Stomach (tissue), 9 donors: ENCODE results near the gene RGS6. TPM values are rescaled to one million over a fixed set of nuclear protein-coding genes. Genes with fewer than 3 reads are reported as not detected.

Experiments
- DNase-seq, 2 donors: peaks; one replicate each; pipeline versions ENCODE4 v3.0.0 to v3.0.0-alpha.2; 2013 to 2019
- H3K27ac ChIP-seq, 5 donors: fragments of 200-600 bp in 4 of 5; sonication (generic) in 4 of 5; one replicate each; pipeline ENCODE4 v1.5.1; 2013 to 2019; ENCODE audit warnings: mild to moderate bottlenecking in 1 of 5, moderate library complexity in 1 of 5
- H3K27me3 ChIP-seq, 3 donors: fragments of 200-600 bp; sonication (generic); one replicate each; pipeline ENCODE4 v1.5.1; 2017 to 2019; ENCODE audit warnings: mixed run types in 1 of 3
- H3K36me3 ChIP-seq, 4 donors: fragments of 200-600 bp; sonication (generic); 1 replicate in 3 of 4; 2 replicates in 1 of 4; pipeline ENCODE4 v1.5.1; 2016 to 2019
- H3K4me1 ChIP-seq, 4 donors: fragments of 200-600 bp; sonication (generic); one replicate each; pipeline ENCODE4 v1.5.1; 2016 to 2019
- H3K4me3 ChIP-seq, 4 donors: fragments of 200-600 bp; sonication (generic) in 3 of 4; one replicate each; pipeline ENCODE4 v1.5.1; 2016 to 2019; ENCODE audit warnings: mild to moderate bottlenecking in 1 of 4
- H3K9me3 ChIP-seq, 4 donors: fragments of 200-600 bp; sonication (generic); one replicate each; pipeline ENCODE4 v1.5.1; 2016 to 2019
- CTCF ChIP-seq, 7 experiments: fragments of 450-650 bp in 4 of 7; fragments of 200-600 bp in 3 of 7; sonication (generic) in 3 of 7; IDR thresholded peaks; one replicate each; pipeline ENCODE4 v1.5.1; 2016 to 2019; ENCODE audit warnings: antibody characterized with exemption in 7 of 7, control low read depth in 2 of 7, mild to moderate bottlenecking in 1 of 7
- EP300 ChIP-seq: sonication (generic); formaldehyde crosslinking; IDR thresholded peaks from one replicate; pipeline ENCODE4 v1.6.1; 2017; ENCODE audit warnings: antibody characterized with exemption
- POLR2A ChIP-seq, 4 donors: fragments of 450-650 bp; IDR thresholded peaks; one replicate each; pipeline ENCODE4 v1.6.1; 2016; ENCODE audit warnings: antibody characterized with exemption in 4 of 4, control low read depth in 2 of 4, mild to moderate bottlenecking in 1 of 4, moderate library complexity in 1 of 4
- POLR2AphosphoS5 ChIP-seq, 3 donors: sonication (generic); formaldehyde crosslinking; IDR thresholded peaks; one replicate each; pipeline ENCODE4 v1.6.1; 2016; ENCODE audit warnings: antibody characterized with exemption in 3 of 3
- WGBS, 5 donors: extraction: QIAGEN DNeasy Blood & Tissue Kit in 3 of 5; methylation state at CpG; one replicate each; pipeline versions ENCODE4 v1.1.5 to v1.1.7; 2013 to 2018; 5-methylcytosine and 5-hydroxymethylcytosine counted together
- intact Hi-C: fragments of 100-400 bp; cut with DNase I; formaldehyde crosslinking; loops from one replicate; pipeline ENCODE4 v1.15.1; 2023; ENCODE audit warnings: low total_unique reads
- polyA plus RNA-seq, 3 donors: library from polyadenylated mRNA; stranded (reverse); fragments of 200-250 nt; gene quantifications; one replicate each; pipeline ENCODE4 v1.2.3, GENCODE V29; 2013
- total RNA-seq, 5 donors: library from RNA; depleted of rRNA; stranded (reverse); fragments of >200 nt; gene quantifications; one replicate each; pipeline versions ENCODE4 v1.1.0 to v1.2.3, GENCODE V29; 2014 to 2016
- donor health status: healthy with polysubstance abuse.
- donor health status: Bipolar disorder and iron deficiency.
- donor health status: healthy.

The RGS6 gene
- total and polyA plus RNA-seq, 8 donors: 0.25 to 18.0 (median 0.92) TPM; not detected in 1

DNA sequence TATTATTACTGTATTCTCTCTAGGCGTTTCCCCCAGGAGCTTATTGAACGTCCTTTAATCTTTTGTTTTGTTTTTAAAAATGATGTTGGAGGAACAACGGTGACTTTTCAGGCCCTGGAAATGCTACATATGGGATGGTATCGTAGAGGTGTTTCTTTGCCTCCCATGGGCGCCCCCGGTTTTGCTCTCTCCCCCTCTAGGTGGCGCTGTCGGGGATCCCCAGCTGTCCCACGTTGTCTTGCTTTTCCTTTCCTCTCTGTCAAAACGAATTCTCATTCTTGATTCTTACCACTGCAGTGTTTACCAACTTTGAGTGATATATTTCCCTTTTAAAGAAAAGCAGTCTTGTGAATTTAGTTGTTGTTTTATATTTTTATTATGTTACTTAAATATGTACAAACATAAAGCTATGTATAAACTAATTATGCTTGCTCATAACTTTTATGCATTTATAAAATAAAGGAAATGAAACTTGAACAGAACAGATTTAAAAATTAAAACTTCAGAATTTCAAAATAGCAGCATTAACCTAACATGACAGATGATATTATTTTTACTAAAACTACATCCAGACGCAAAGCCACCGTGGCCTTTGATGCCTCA, 171.9 kb downstream of the RGS6 start:
- H3K36me3 ChIP-seq: no peaks in the 10 kb centered on the region
- intact Hi-C loops: no loop called here
- no peak overlapping the region for H3K4me3 ChIP-seq
- WGBS, 5 donors: 47 to 54% (median 52%) methylated on average over 12 of the region's 12 CpGs
- no peak overlapping the region for H3K27ac ChIP-seq
- DNase-seq: peak in 1 of 2 donors; percentile 9
- no peaks in the 10 kb centered on the region for H3K4me1 ChIP-seq
- H3K27me3 ChIP-seq: no peaks in the 10 kb centered on the region
- no peaks in the 10 kb centered on the region for H3K9me3 ChIP-seq
- TF ChIP-seq EP300: no peak
- TF ChIP-seq CTCF (IDR thresholded peaks at IDR 0.05): peak in 3 of 7 experiments; percentile 11 to 37 (median 24)

DNA sequence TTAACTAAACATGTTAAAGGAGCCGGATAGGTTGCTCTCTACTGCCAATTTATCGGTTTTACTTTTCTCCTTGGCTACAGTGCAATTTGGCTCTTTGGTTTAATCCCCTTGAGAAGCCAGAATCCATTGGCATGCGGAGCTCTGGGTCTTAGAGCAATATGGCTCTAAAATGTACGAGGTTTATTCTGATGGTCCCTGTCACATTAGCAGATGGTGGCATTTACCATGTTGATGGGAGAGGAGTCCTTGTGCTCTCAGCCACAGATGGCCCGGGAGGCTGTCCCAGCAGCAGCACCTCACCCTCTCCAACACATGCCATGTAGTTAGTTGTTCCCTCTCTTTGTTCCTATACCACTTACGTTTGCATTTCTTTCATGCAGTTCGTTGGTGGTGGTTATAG, 179.7 kb downstream of the RGS6 start:
- Histone ChIP-seq H3K27me3 (peaks cover 0 to 6% (median 0%) of the 10 kb centered on the region in 3 donors), H3K27ac (no peak overlapping the region), H3K9me3 (no peaks in the 10 kb centered on the region), H3K36me3 (no peaks in the 10 kb centered on the region), H3K4me1 (no peaks in the 10 kb centered on the region), H3K4me3 (no peak overlapping the region)
- intact Hi-C loops: no loop called here
- DNase-seq: no peak
- no peak for TF ChIP-seq EP300
- TF ChIP-seq POLR2A (IDR thresholded peaks at IDR 0.05): no peak
- TF ChIP-seq CTCF (IDR thresholded peaks at IDR 0.05): no peak
- TF ChIP-seq POLR2AphosphoS5 (IDR thresholded peaks at IDR 0.05): no peak
- WGBS, 5 donors: 77 to 87% (median 81%) methylated on average over 7 of the region's 7 CpGs

DNA sequence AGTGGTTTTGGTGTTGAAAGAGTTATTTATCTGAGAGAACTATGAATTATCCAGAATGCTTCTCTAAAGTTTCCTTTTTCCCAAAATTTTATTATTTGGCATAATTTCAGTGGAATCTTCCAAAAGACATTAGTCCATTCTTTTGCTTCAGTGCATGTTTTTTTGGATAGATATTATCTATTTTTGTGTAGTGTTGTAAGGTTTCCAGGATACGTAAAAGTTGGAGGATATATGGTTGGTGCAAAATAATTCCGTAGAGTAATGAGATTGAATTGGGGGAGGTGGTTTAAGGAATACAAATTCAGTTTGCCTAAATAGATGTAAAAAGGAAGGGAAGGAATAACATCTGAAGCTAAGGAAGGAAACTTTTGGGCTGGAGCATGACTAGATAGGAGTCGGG, 186.6 kb downstream of the RGS6 start:
- Histone ChIP-seq H3K9me3 (no peaks in the 10 kb centered on the region), H3K4me3 (no peak overlapping the region), H3K27me3 (no peaks in the 10 kb centered on the region), H3K4me1 (no peaks in the 10 kb centered on the region), H3K27ac (no peak overlapping the region), H3K36me3 (no peaks in the 10 kb centered on the region)
- 85 to 89% (median 88%) methylated on average over 3 of the region's 3 CpGs for WGBS, 5 donors
- intact Hi-C loops: no loop called here
- peak in 1 of 2 donors; percentile 52 for DNase-seq
- no peak for TF ChIP-seq POLR2AphosphoS5 (IDR thresholded peaks at IDR 0.05)
- no peak for TF ChIP-seq EP300
- no peak for TF ChIP-seq CTCF (IDR thresholded peaks at IDR 0.05)
- TF ChIP-seq POLR2A (IDR thresholded peaks at IDR 0.05): no peak

DNA sequence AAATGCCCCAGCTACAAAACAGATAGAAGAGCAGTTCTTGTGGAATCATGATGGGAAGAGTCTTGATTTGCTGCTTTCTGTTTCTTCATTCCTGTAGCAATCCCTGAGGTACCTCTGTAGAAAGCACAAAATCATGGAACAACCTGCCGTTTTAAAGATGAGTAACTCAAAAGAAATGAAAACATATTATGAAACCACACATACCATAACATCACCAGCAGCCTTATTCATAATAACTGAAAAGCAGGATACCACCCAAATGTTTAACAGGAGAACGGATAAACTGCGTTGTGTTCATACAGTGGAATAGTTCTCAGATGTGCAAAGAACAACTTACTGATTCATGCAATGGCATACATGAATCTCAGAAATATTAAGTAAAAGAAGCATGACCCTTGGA, 188.1 kb downstream of the RGS6 start:
- intact Hi-C loops: no loop called here
- H3K4me3 ChIP-seq: no peak overlapping the region
- H3K27ac ChIP-seq: no peak overlapping the region
- TF ChIP-seq CTCF (IDR thresholded peaks at IDR 0.05) (no peak), EP300 (no peak)
- 82 to 90% (median 88%) methylated on average over 3 of the region's 3 CpGs for WGBS, 5 donors
- no peaks in the 10 kb centered on the region for H3K27me3 ChIP-seq
- no peaks in the 10 kb centered on the region for H3K4me1 ChIP-seq
- no peak for DNase-seq
- peaks cover 0 to 5% (median 2%) of the 10 kb centered on the region in 4 donors for H3K9me3 ChIP-seq
- no peaks in the 10 kb centered on the region for H3K36me3 ChIP-seq
